Thoracic aorta (tissue), 2 donors: ENCODE measurements around the gene TTC19. TPM values are rescaled to one million over a fixed set of nuclear protein-coding genes. Genes with fewer than 3 reads are reported as not detected.
A peak's percentile ranks its signal among the peaks of the same experiment; 100 is the strongest.

Experiments used
- ATAC-seq: fragments of 150-250 bp; one replicate; pipeline ENCODE4 v1.8.0; 2017; ENCODE audit warnings: low read depth; ENCODE audit not compliant: insufficient number of reproducible peaks, low FRiP score
- DNase-seq: peaks from one replicate; pipeline ENCODE4 v3.0.0-alpha.2; 2020; ENCODE audit warnings: low spot score
- H3K27ac ChIP-seq, 2 donors: fragments of 200-600 bp; sonication (generic); 1 replicate in 1 of 2; 2 replicates in 1 of 2; pipeline ENCODE4 v1.5.1; 2016; ENCODE audit warnings: mild to moderate bottlenecking in 2 of 2, moderate library complexity in 2 of 2
- H3K27me3 ChIP-seq: fragments of 200-600 bp; sonication (generic); replicated peaks from 2 replicates; pipeline ENCODE4 v1.6.0; 2016; ENCODE audit warnings: mild to moderate bottlenecking; ENCODE audit not compliant: insufficient read depth
- H3K36me3 ChIP-seq: fragments of 200-600 bp; sonication (generic); one replicate; pipeline ENCODE4 v1.5.1; 2016
- H3K4me1 ChIP-seq, 2 donors: fragments of 200-600 bp; sonication (generic); 1 replicate in 1 of 2; 2 replicates in 1 of 2; pipeline versions ENCODE4 v1.5.1 to v1.6.0; 2016; ENCODE audit warnings: low read depth in 2 of 2, mild to moderate bottlenecking in 1 of 2; ENCODE audit not compliant: control insufficient read depth in 1 of 2
- H3K4me3 ChIP-seq: fragments of 200-600 bp; sonication (generic); 2 replicates; pipeline ENCODE4 v1.5.1; 2016; ENCODE audit warnings: mild to moderate bottlenecking
- H3K9me3 ChIP-seq: fragments of 200-600 bp; sonication (generic); 2 replicates; pipeline ENCODE4 v1.5.1; 2016
- CTCF ChIP-seq: fragments of 200-600 bp; sonication (generic); IDR thresholded peaks from one replicate; pipeline ENCODE4 v1.5.1; 2019; ENCODE audit warnings: antibody characterized with exemption
- total RNA-seq, 2 donors: library from RNA; depleted of rRNA; stranded (reverse); fragments of >200 nt; gene quantifications; one replicate each; pipeline versions ENCODE4 v1.1.0 to v1.2.3, GENCODE V29; 2016

Gene TTC19
- total RNA-seq, 2 donors from 2014 or later = 57.6 to 64.4 TPM

GRCh38 chr17:16001226-16001897 lies 1.7 kb downstream of the TTC19 start:
- peaks cover 27% of the 10 kb centered on the region for H3K36me3 ChIP-seq
- peaks cover 11 to 19% of the 10 kb centered on the region in 2 donors for H3K4me1 ChIP-seq
- no peak for TF ChIP-seq CTCF
- peak overlapping the region; percentile 87 for H3K4me3 ChIP-seq
- H3K27me3 ChIP-seq = no peaks in the 10 kb centered on the region
- no peaks in the 10 kb centered on the region for H3K9me3 ChIP-seq
- DNase-seq = no peak
- ATAC-seq = no peak
- no peak overlapping the region for H3K27ac ChIP-seq

GRCh38 chr17:16002708-16003260 lies 3.2 kb downstream of the TTC19 start:
- TF ChIP-seq CTCF = no peak
- DNase-seq (no peak), ATAC-seq (no peak)
- H3K27me3 ChIP-seq = no peaks in the 10 kb centered on the region
- H3K4me1 ChIP-seq = peaks cover 11 to 19% of the 10 kb centered on the region in 2 donors
- H3K27ac ChIP-seq = no peak overlapping the region
- H3K9me3 ChIP-seq = no peaks in the 10 kb centered on the region
- H3K4me3 ChIP-seq = no peak overlapping the region
- H3K36me3 ChIP-seq = peaks cover 32% of the 10 kb centered on the region

GRCh38 chr17:16003841-16004240 lies 4.2 kb downstream of the TTC19 start:
- DNase-seq (no peak), ATAC-seq (no peak)
- peaks cover 11 to 14% of the 10 kb centered on the region in 2 donors for H3K4me1 ChIP-seq
- no peaks in the 10 kb centered on the region for H3K27me3 ChIP-seq
- no peak overlapping the region for H3K4me3 ChIP-seq
- peaks cover 37% of the 10 kb centered on the region for H3K36me3 ChIP-seq
- H3K9me3 ChIP-seq = no peaks in the 10 kb centered on the region
- TF ChIP-seq CTCF = no peak
- H3K27ac ChIP-seq = no peak overlapping the region

- H3K9me3 ChIP-seq = no peaks in the 10 kb centered on the region
- peaks cover 41% of the 10 kb centered on the region for H3K36me3 ChIP-seq
- H3K27me3 ChIP-seq = no peaks in the 10 kb centered on the region
- peaks cover 9% of the 10 kb centered on the region in 2 donors for H3K4me1 ChIP-seq
- no peak overlapping the region for H3K27ac ChIP-seq
- ATAC-seq = no peak
- no peak for DNase-seq
- TF ChIP-seq CTCF = no peak
- H3K4me3 ChIP-seq = no peak overlapping the region
Observed at GRCh38 chr17:16005636-16006035, 6.0 kb downstream of the TTC19 start.

GRCh38 chr17:16007439-16007838 lies 7.8 kb downstream of the TTC19 start:
- Histone ChIP-seq H3K9me3 (no peaks in the 10 kb centered on the region), H3K4me1 (peaks cover 0 to 7% of the 10 kb centered on the region in 2 donors), H3K36me3 (peaks cover 41% of the 10 kb centered on the region), H3K4me3 (no peak overlapping the region), H3K27me3 (no peaks in the 10 kb centered on the region), H3K27ac (no peak overlapping the region)
- ATAC-seq = no peak
- TF ChIP-seq CTCF = no peak
- DNase-seq = no peak
